ENCODE measurements around the gene MSL2. TPM values are rescaled to one million over a fixed set of nuclear protein-coding genes. Genes with fewer than 3 reads are reported as not detected.

MSL2 gene
- total and polyA plus RNA-seq, 2 donors (not counting 1 experiment from before 2014, with no cell fraction given) = 25.8 to 97.1 TPM

GRCh38 chr3:136194409-136195257 is 1.5 kb downstream of the MSL2 start:
- Histone ChIP-seq H3K4me3 (ENCODE audit: control extremely low read depth in 1 of 5, extremely low read depth in 1 of 5, insufficient read depth in 1 of 5, low read depth in 2 of 5, low read length in 4 of 5) (peak overlapping the region; percentile 65 to 100 (median 86)), H3K27me3 (replicated peaks in 1 of 4; ENCODE audit: control extremely low read depth in 1 of 4, control insufficient read depth in 3 of 4, insufficient read depth in 4 of 4, low read length in 3 of 4) (no peaks in the 10 kb centered on the region), H3K4me2 (replicated peaks; ENCODE audit: low read depth, low read length, poor library complexity, severe bottlenecking) (peak overlapping the region; percentile 82), H3K9ac (ENCODE audit: low read length) (peak overlapping the region; percentile 89), H3K79me2 (ENCODE audit: control insufficient read depth, insufficient read depth, low read length) (peaks cover 73% of the 10 kb centered on the region), H3K9me3 (ENCODE audit: control extremely low read depth in 1 of 3, control insufficient read depth in 2 of 3, insufficient read depth in 1 of 3, low read length in 2 of 3) (peaks cover 0 to 3% (median 1%) of the 10 kb centered on the region in 3 donors), H3K36me3 (replicated peaks in 1 of 2; ENCODE audit: control extremely low read depth in 1 of 2, control insufficient read depth in 1 of 2, extremely low read depth in 1 of 2, insufficient read depth in 2 of 2, low read length in 1 of 2) (peaks cover 1 to 3% of the 10 kb centered on the region in 2 experiments), H2AFZ (ENCODE audit: insufficient read depth, low read depth, low read length, poor library complexity, severe bottlenecking) (peak overlapping the region; percentile 64), H4K20me1 (ENCODE audit: control insufficient read depth, insufficient read depth, low read length, poor library complexity, severe bottlenecking) (peaks cover 59% of the 10 kb centered on the region), H3K4me1 (ENCODE audit: control insufficient read depth in 2 of 2, insufficient read depth in 2 of 2, low read length in 2 of 2) (peaks cover 51% of the 10 kb centered on the region in 2 donors), H3K27ac (ENCODE audit: low read length in 2 of 2) (peak overlapping the region; percentile 91 to 99)
- H3K4me3 Mint-ChIP-seq = peak overlapping the region; percentile 97
- CTCF ChIA-PET = interaction anchor here (1.1 to 5.8 kb wide), 7 partner anchors 16 to 819 kb away, joined by 3 to 43 read pairs (median 5); partner anchors contain the start of genes PCCB and STAG1
- peak; percentile 85 for DNase-seq
- H3K27me3 Mint-ChIP-seq = no peaks in the 10 kb centered on the region
- under 1% methylated on average over 47 of the region's 47 CpGs for WGBS (ENCODE audit: insufficient coverage)
- H3K4me1 Mint-ChIP-seq = peaks cover 52% of the 10 kb centered on the region
- POLR2A ChIA-PET = interaction anchor here (0.6 to 3.2 kb wide), 8 partner anchors 10 to 667 kb away, joined by 3 to 52 read pairs (median 5); partner anchors contain the start of genes NCK1 and STAG1
- H3K9me3 Mint-ChIP-seq (ENCODE audit: insufficient read depth) = no peaks in the 10 kb centered on the region
- peak overlapping the region; percentile 100 for H3K27ac Mint-ChIP-seq
- ATAC-seq (ENCODE audit: low read depth) = peak; percentile 2
- TF ChIP-seq EZH2 (IDR thresholded peaks at IDR 0.05; ENCODE audit: borderline replicate concordance, insufficient read depth, low read depth, low read length, poor library complexity, severe bottlenecking) (no peak), CTCF (IDR thresholded peaks at IDR 0.05) (no peak)
- intact Hi-C loops (cut with micrococcal nuclease) = loop anchor here (5.0 to 10.0 kb wide), 3 partner anchors 37 to 1990 kb away; partner anchors contain the start of gene ARMC8

Measured in B cell (primary cell).